Mononuclear cell (primary cell): Measurements from ENCODE around the gene KCNQ5. TPM values are rescaled to one million over a fixed set of nuclear protein-coding genes. Genes with fewer than 3 reads are reported as not detected.

Source experiments
- H3K27me3 ChIP-seq: 2 replicates; pipeline ENCODE4 v1.6.0; 2011; ENCODE audit warnings: low read length, control low read depth; ENCODE audit not compliant: insufficient read depth
- H3K4me1 ChIP-seq: 2 replicates; pipeline ENCODE4 v1.5.1; 2011; ENCODE audit warnings: mild to moderate bottlenecking, low read length, control low read depth; ENCODE audit not compliant: insufficient read depth
- H3K4me3 ChIP-seq: 2 replicates; pipeline ENCODE4 v1.5.1; 2011; ENCODE audit warnings: mild to moderate bottlenecking, low read length, moderate library complexity
- H3K9me3 ChIP-seq: 2 replicates; pipeline ENCODE4 v1.5.1; 2011; ENCODE audit warnings: low read depth, mild to moderate bottlenecking, control low read depth, low read length
- total RNA-seq: library from RNA; depleted of rRNA; stranded (reverse); fragments of >200 nt; gene quantifications from one replicate; pipeline ENCODE4 v1.2.3, GENCODE V29; 2012

The KCNQ5 gene
- total RNA-seq, 1 donor, result 2.8 TPM

GRCh38 chr6:73240730-73241129 is 618.9 kb downstream of the KCNQ5 start:
- Histone ChIP-seq H3K4me1 (no peaks in the 10 kb centered on the region), H3K4me3 (no peak overlapping the region), H3K27me3 (no peaks in the 10 kb centered on the region), H3K9me3 (no peaks in the 10 kb centered on the region)

- Histone ChIP-seq H3K4me3 (no peak overlapping the region), H3K9me3 (no peaks in the 10 kb centered on the region), H3K4me1 (no peaks in the 10 kb centered on the region), H3K27me3 (no peaks in the 10 kb centered on the region)
Measured at GRCh38 chr6:73242001-73242400, 620.1 kb downstream of the KCNQ5 start.
